IMR-90 (cell line): Measurements from ENCODE around the gene KCNJ4.

ENCODE experiments used
- CTCF ChIP-seq: conservative IDR thresholded peaks from 2 replicates; pipeline ENCODE4 v1.5.1; 2012; ENCODE audit warnings: mild to moderate bottlenecking, low read depth, low read length, improper control_type of control experiment
- MAFK ChIP-seq: IDR thresholded peaks from 2 replicates; pipeline ENCODE4 v1.6.1; 2012; ENCODE audit warnings: low read depth, low read length, improper control_type of control experiment
- MXI1 ChIP-seq: IDR thresholded peaks from 2 replicates; pipeline ENCODE4 v1.6.1; 2012; ENCODE audit warnings: low read depth, mild to moderate bottlenecking, low read length, moderate library complexity, borderline replicate concordance
- POLR2A ChIP-seq: IDR thresholded peaks from 2 replicates; pipeline ENCODE4 v1.6.1; 2012; ENCODE audit warnings: mild to moderate bottlenecking, low read depth, low read length
- RAD21 ChIP-seq: IDR thresholded peaks from 2 replicates; pipeline ENCODE4 v1.6.1; 2012; ENCODE audit warnings: low read length, improper control_type of control experiment
- USF2 ChIP-seq: fragments of 150-350 bp; IDR thresholded peaks from 2 replicates; pipeline ENCODE4 v1.6.1; 2017; ENCODE audit warnings: mild to moderate bottlenecking, antibody characterized with exemption, low read length, low read depth

GRCh38 chr22:38419858-38420160 lies 35.2 kb downstream of the KCNJ4 start:
- TF ChIP-seq POLR2A (no peak), CTCF (no peak), RAD21 (no peak), MAFK (no peak), MXI1 (no peak), USF2 (no peak)
